SU-DHL-6 (cell line): Measurements from ENCODE around the gene ADAM8.

Experiments used
- H2AFZ ChIP-seq: fragments of 200-600 bp; sonication (generic); 2 replicates; pipeline ENCODE4 v1.6.1; 2014; ENCODE audit warnings: low read depth, mild to moderate bottlenecking, moderate library complexity, mixed read lengths, antibody characterized with exemption, low read length; ENCODE audit not compliant: severe bottlenecking
- H3F3A ChIP-seq: fragments of 200-600 bp; shearing (Covaris generic); 2 replicates; pipeline ENCODE4 v1.6.0; 2016; ENCODE audit warnings: antibody characterized with exemption, mild to moderate bottlenecking; ENCODE audit not compliant: insufficient read depth
- H3K27ac ChIP-seq: fragments of 200-600 bp; sonication (generic); 2 replicates; pipeline ENCODE4 v1.5.1; 2016; ENCODE audit warnings: low read depth, mild to moderate bottlenecking, low read length, moderate library complexity, mixed read lengths
- H3K27me3 ChIP-seq: fragments of 200-600 bp; sonication (generic), shearing (Covaris generic); 2 replicates; pipeline ENCODE4 v1.6.0; 2014; ENCODE audit warnings: mild to moderate bottlenecking, low read length
- H3K36me3 ChIP-seq: fragments of 200-600 bp; sonication (generic); 2 replicates; pipeline ENCODE4 v1.6.1; 2014; ENCODE audit warnings: mild to moderate bottlenecking, low read length, mixed read lengths
- H3K4me2 ChIP-seq: fragments of 300-600, 200-600 bp; shearing (Covaris generic), sonication (generic); 2 replicates; pipeline ENCODE4 v1.6.0; 2014; ENCODE audit warnings: low read length, low read depth, mild to moderate bottlenecking; ENCODE audit not compliant: poor library complexity, severe bottlenecking
- H3K4me3 ChIP-seq: fragments of 200-600 bp; sonication (generic); 2 replicates; pipeline ENCODE4 v1.5.1; 2014; ENCODE audit warnings: antibody characterized with exemption, low read length, mild to moderate bottlenecking, mixed read lengths; ENCODE audit not compliant: insufficient read depth, poor library complexity, severe bottlenecking
- H3K79me2 ChIP-seq: fragments of 200-600 bp; sonication (generic); 2 replicates; pipeline ENCODE4 v1.6.1; 2014; ENCODE audit warnings: mild to moderate bottlenecking, low read length, moderate library complexity; ENCODE audit not compliant: insufficient read depth
- H3K9ac ChIP-seq: fragments of 200-600 bp; sonication (generic); 2 replicates; pipeline ENCODE4 v1.7.0; 2014; ENCODE audit warnings: mild to moderate bottlenecking, low read length
- H3K9me2 ChIP-seq: fragments of 200-600 bp; sonication (generic); replicated peaks from 2 replicates; pipeline ENCODE4 v1.6.1; 2014; ENCODE audit warnings: low read length; ENCODE audit not compliant: insufficient read depth
- H3K9me3 ChIP-seq: fragments of 200-600 bp; sonication (generic); 2 replicates; pipeline ENCODE4 v1.6.1; 2014; ENCODE audit warnings: low read length, mixed read lengths; ENCODE audit not compliant: insufficient read depth
- H4K20me1 ChIP-seq: fragments of 200-600 bp; sonication (generic); 2 replicates; pipeline ENCODE4 v1.6.1; 2014; ENCODE audit warnings: low read depth, mild to moderate bottlenecking, antibody characterized with exemption, low read length, moderate library complexity, mixed read lengths
- CTCF ChIP-seq: fragments of 200-600 bp; sonication (generic); IDR thresholded peaks from one replicate; pipeline ENCODE4 v1.5.1; 2017; ENCODE audit warnings: antibody characterized with exemption, mild to moderate bottlenecking, low read length, moderate library complexity; ENCODE audit not compliant: insufficient read depth, poor library complexity, severe bottlenecking
- EZH2phosphoT487 ChIP-seq: fragments of 200-600 bp; sonication (generic), shearing (Covaris generic); conservative IDR thresholded peaks from 2 replicates; pipeline ENCODE4 v1.6.1; 2018; ENCODE audit warnings: mild to moderate bottlenecking, antibody characterized with exemption, low read length, moderate library complexity, mixed read lengths

The ADAM8 gene

GRCh38 chr10:133277993-133278576 lies 1.4 kb upstream of the ADAM8 start:
- Histone ChIP-seq H3K36me3 (no peaks in the 10 kb centered on the region), H3K4me3 (no peak overlapping the region), H3K27ac (0 out of 2 replicates have a peak overlapping the region, but pooled peaks have one; percentile 12), H4K20me1 (no peaks in the 10 kb centered on the region), H3F3A (no peaks in the 10 kb centered on the region), H3K79me2 (no peaks in the 10 kb centered on the region), H3K9ac (no peak overlapping the region), H3K9me3 (no peaks in the 10 kb centered on the region), H3K9me2 (no peaks in the 10 kb centered on the region), H3K27me3 (no peaks in the 10 kb centered on the region), H2AFZ (no peak overlapping the region), H3K4me2 (no peak overlapping the region)
- TF ChIP-seq EZH2phosphoT487 (no peak), CTCF (no peak)

DNA sequence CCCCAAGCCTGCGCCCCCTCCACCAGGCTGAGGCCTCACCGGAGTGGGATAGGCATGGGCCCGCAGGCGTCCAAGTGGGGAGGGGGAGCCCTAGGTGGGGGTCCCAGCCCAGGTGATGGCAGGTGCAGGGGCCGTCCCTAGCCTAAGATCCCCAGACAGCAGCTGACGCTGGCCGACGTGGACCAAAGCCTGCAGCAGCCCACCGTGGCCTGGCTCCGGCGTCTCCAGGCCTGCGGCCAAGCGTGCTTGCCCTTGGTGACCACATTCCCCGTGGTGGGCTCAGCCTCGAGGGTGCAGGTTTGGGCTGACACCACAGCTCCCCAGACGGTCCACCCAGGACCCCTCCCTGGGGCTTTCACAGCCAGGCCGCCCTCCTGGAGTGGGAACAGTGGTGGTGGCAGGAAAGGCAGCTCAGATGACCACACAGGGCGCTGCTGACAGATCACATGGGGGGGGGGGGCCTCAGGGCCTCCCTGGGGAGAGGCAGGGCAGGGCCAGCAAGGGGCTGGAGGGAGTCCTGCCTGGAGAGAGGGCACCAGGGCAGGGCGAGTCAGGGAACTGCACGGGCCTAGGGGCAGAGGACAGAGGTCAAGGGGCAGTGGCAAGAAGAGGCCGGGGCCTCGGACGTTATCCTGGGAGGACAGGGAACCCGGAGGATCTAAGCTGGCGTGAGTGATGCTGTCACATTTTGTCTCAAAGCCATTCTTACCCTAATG lies 767 bp upstream of the ADAM8 start:
- no peak overlapping the region for H3K27ac ChIP-seq
- H3K36me3 ChIP-seq, result no peaks in the 10 kb centered on the region
- no peaks in the 10 kb centered on the region for H3K27me3 ChIP-seq
- TF ChIP-seq CTCF (no peak), EZH2phosphoT487 (no peak)
- H3F3A ChIP-seq, result no peaks in the 10 kb centered on the region
- H3K4me2 ChIP-seq, result no peak overlapping the region
- no peaks in the 10 kb centered on the region for H3K9me3 ChIP-seq
- no peaks in the 10 kb centered on the region for H3K9me2 ChIP-seq
- H3K9ac ChIP-seq, result no peak overlapping the region
- H3K79me2 ChIP-seq, result no peaks in the 10 kb centered on the region
- H2AFZ ChIP-seq, result no peak overlapping the region
- no peak overlapping the region for H3K4me3 ChIP-seq
- no peaks in the 10 kb centered on the region for H4K20me1 ChIP-seq

GRCh38 chr10:133276100-133276434 lies 601 bp downstream of the ADAM8 start:
- Histone ChIP-seq H3F3A (no peaks in the 10 kb centered on the region), H3K27ac (no peak overlapping the region), H3K9me2 (no peaks in the 10 kb centered on the region), H3K4me3 (no peak overlapping the region), H3K36me3 (no peaks in the 10 kb centered on the region), H3K4me2 (peak overlapping the region; percentile 36), H3K9me3 (no peaks in the 10 kb centered on the region), H3K27me3 (no peaks in the 10 kb centered on the region), H4K20me1 (no peaks in the 10 kb centered on the region), H2AFZ (no peak overlapping the region), H3K79me2 (no peaks in the 10 kb centered on the region), H3K9ac (no peak overlapping the region)
- TF ChIP-seq CTCF, result no peak
- no peak for TF ChIP-seq EZH2phosphoT487
